Testis (tissue), 2 donors: ENCODE measurements around the gene OLA1.

Source experiments
- POLR2A ChIP-seq: fragments of 450-650 bp; IDR thresholded peaks from one replicate; pipeline ENCODE4 v1.6.1; 2017; ENCODE audit warnings: antibody characterized with exemption, mild to moderate bottlenecking, moderate library complexity
- TF ChIP-seq, protein P1 (sequence below), 3 experiments: fragments of 450-650 bp in 2 of 3; fragments of 200-600 bp in 1 of 3; sonication (generic) in 1 of 3; IDR thresholded peaks; one replicate each; pipeline ENCODE4 v1.5.1; 2016 to 2019; ENCODE audit warnings: antibody characterized with exemption in 3 of 3, mild to moderate bottlenecking in 2 of 3, moderate library complexity in 1 of 3

DNA sequence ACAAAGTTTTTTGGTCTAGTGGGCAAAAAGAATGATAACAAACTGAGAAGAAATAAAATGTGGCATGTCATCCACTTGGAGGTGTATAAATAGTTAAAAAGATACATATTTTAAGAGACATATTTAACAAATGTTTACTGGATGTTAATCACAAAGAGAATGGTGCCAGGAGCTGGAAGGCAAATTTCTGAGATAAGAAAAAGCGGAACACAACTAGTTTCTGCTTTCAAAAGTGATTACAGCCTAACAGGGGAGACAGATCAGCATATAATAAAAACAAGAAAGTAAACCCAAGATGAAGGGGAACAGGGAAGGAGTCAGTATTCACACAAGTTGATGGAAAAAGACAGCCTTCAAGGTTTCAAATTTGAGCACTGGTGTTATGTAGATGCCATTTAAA, 91.3 kb downstream of the OLA1 start:
- TF ChIP-seq POLR2A = no peak
- TF ChIP-seq, protein P1, sequence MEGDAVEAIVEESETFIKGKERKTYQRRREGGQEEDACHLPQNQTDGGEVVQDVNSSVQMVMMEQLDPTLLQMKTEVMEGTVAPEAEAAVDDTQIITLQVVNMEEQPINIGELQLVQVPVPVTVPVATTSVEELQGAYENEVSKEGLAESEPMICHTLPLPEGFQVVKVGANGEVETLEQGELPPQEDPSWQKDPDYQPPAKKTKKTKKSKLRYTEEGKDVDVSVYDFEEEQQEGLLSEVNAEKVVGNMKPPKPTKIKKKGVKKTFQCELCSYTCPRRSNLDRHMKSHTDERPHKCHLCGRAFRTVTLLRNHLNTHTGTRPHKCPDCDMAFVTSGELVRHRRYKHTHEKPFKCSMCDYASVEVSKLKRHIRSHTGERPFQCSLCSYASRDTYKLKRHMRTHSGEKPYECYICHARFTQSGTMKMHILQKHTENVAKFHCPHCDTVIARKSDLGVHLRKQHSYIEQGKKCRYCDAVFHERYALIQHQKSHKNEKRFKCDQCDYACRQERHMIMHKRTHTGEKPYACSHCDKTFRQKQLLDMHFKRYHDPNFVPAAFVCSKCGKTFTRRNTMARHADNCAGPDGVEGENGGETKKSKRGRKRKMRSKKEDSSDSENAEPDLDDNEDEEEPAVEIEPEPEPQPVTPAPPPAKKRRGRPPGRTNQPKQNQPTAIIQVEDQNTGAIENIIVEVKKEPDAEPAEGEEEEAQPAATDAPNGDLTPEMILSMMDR (IDR thresholded peaks at IDR 0.05) = no peak
